ENCODE measurements around the gene GSS. TPM values are rescaled to one million over a fixed set of nuclear protein-coding genes. Genes with fewer than 3 reads are reported as not detected.

GSS gene
- total RNA-seq, 1 experiment from 2014 or later, result 53.5 TPM

DNA sequence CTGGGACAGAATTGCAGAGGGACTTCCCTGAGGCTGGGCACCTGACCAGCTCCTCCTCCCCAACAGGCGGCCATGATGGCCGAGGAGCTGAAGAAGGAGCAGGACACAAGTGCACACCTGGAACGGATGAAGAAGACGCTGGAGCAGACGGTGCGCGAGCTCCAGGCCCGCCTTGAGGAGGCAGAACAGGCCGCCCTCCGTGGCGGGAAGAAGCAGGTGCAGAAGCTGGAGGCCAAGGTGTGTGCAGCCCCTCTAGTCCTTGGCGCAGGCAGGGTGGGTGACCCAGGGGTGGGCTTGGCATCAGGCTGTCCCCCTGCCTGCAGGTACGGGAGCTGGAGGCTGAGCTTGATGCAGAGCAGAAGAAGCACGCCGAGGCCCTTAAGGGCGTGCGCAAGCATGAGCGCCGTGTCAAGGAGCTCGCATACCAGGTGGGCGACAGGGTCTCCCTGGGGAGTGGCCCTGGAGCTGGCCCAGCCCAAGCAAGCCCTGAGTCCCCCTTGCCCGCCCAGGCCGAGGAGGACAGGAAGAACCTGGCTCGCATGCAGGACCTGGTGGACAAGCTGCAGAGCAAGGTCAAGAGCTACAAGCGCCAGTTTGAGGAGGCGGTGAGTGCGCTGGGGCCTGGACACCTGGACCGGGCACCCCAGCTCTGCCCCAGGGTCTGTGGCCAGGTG, 45.5 kb upstream of the GSS start:
- Histone ChIP-seq H3K4me1 (ENCODE audit: insufficient read depth, low read length, poor library complexity, severe bottlenecking) (no peaks in the 10 kb centered on the region), H3K4me3 (ENCODE audit: low read depth, low read length, poor library complexity, severe bottlenecking) (no peak overlapping the region), H3K9me3 (ENCODE audit: low read depth, low read length, poor library complexity, severe bottlenecking) (no peaks in the 10 kb centered on the region), H3K27ac (ENCODE audit: low read depth, low read length, poor library complexity, severe bottlenecking) (no peak overlapping the region), H3K27me3 (replicated peaks; ENCODE audit: insufficient read depth, low read depth, low read length, poor library complexity) (no peaks in the 10 kb centered on the region), H3K36me3 (ENCODE audit: insufficient read depth, low read length, poor library complexity, severe bottlenecking) (peaks cover 44% of the 10 kb centered on the region)
- TF ChIP-seq, protein P1, sequence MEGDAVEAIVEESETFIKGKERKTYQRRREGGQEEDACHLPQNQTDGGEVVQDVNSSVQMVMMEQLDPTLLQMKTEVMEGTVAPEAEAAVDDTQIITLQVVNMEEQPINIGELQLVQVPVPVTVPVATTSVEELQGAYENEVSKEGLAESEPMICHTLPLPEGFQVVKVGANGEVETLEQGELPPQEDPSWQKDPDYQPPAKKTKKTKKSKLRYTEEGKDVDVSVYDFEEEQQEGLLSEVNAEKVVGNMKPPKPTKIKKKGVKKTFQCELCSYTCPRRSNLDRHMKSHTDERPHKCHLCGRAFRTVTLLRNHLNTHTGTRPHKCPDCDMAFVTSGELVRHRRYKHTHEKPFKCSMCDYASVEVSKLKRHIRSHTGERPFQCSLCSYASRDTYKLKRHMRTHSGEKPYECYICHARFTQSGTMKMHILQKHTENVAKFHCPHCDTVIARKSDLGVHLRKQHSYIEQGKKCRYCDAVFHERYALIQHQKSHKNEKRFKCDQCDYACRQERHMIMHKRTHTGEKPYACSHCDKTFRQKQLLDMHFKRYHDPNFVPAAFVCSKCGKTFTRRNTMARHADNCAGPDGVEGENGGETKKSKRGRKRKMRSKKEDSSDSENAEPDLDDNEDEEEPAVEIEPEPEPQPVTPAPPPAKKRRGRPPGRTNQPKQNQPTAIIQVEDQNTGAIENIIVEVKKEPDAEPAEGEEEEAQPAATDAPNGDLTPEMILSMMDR (conservative IDR thresholded peaks at IDR 0.05; ENCODE audit: low read depth, low read length), result no peak
- no peak for TF ChIP-seq EZH2 (IDR thresholded peaks at IDR 0.05; ENCODE audit: borderline replicate concordance, low read depth, low read length, poor library complexity, severe bottlenecking)
- BruUV-seq (replicated peaks), result no TSS peak
- no peak for DNase-seq (ENCODE audit: low spot score)
- CTCF ChIA-PET, result interaction anchor here (1.1 kb wide), 1 partner anchor 127 kb away, joined by 6 read pairs; no protein-coding TSS in a partner anchor
- intact Hi-C loops (cut with micrococcal nuclease; ENCODE audit: unreplicated experiment), result no loop called here
- POLR2A ChIA-PET (ENCODE audit: low non-redundant PET), result no interaction called here

DNA sequence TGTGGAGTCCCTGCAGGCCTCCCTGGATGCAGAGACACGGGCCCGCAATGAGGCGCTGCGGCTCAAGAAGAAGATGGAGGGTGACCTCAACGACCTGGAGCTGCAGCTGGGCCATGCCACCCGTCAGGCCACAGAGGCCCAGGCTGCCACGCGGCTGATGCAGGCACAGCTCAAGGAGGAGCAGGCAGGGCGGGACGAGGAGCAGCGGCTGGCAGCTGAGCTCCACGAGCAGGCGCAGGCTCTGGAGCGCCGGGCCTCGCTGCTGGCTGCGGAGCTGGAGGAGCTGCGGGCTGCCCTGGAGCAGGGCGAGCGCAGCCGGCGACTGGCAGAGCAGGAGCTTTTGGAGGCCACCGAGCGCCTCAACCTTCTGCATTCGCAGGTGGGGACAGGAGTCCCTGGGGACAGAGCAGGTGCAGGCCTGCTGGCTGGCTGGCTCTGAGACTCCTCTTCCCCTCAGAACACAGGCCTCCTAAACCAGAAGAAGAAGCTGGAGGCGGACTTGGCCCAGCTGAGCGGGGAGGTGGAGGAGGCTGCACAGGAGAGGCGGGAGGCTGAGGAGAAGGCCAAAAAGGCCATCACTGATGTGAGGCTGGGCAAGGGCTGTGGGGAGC, 44.8 kb upstream of the GSS start:
- no peak for DNase-seq (ENCODE audit: low spot score)
- H3K27ac ChIP-seq (ENCODE audit: low read depth, low read length, poor library complexity, severe bottlenecking), result no peak overlapping the region
- no peak overlapping the region for H3K4me3 ChIP-seq (ENCODE audit: low read depth, low read length, poor library complexity, severe bottlenecking)
- no peaks in the 10 kb centered on the region for H3K9me3 ChIP-seq (ENCODE audit: low read depth, low read length, poor library complexity, severe bottlenecking)
- ChIA-PET CTCF (no interaction called here), POLR2A (ENCODE audit: low non-redundant PET) (no interaction called here)
- no peaks in the 10 kb centered on the region for H3K4me1 ChIP-seq (ENCODE audit: insufficient read depth, low read length, poor library complexity, severe bottlenecking)
- intact Hi-C loops (cut with micrococcal nuclease; ENCODE audit: unreplicated experiment), result no loop called here
- BruUV-seq (replicated peaks), result no TSS peak
- TF ChIP-seq, protein P1 (conservative IDR thresholded peaks at IDR 0.05; ENCODE audit: low read depth, low read length), result no peak
- no peak for TF ChIP-seq EZH2 (IDR thresholded peaks at IDR 0.05; ENCODE audit: borderline replicate concordance, low read depth, low read length, poor library complexity, severe bottlenecking)
- H3K36me3 ChIP-seq (ENCODE audit: insufficient read depth, low read length, poor library complexity, severe bottlenecking), result peaks cover 43% of the 10 kb centered on the region
- no peaks in the 10 kb centered on the region for H3K27me3 ChIP-seq (replicated peaks; ENCODE audit: insufficient read depth, low read depth, low read length, poor library complexity)

DNA sequence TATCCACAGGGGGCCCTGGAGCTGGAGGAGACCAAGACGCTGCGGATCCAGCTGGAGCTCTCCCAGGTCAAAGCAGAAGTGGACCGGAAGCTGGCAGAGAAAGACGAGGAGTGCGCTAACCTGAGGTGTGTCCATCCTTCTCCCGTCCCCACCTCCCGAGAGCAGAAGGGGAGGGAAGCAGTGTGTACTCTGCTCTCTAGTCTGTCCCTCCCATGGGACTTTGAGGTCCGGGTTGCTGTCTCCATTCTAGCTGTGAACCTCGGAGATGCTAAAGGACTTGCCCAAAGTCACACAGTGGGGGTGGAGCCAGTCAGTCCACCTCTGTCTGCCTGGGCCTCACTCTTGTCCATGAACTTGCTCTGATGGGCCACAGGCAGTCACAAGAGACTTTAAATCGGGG, 44.2 kb upstream of the GSS start:
- intact Hi-C loops (cut with micrococcal nuclease; ENCODE audit: unreplicated experiment), result no loop called here
- POLR2A ChIA-PET (ENCODE audit: low non-redundant PET), result no interaction called here
- CTCF ChIA-PET, result no interaction called here
- Histone ChIP-seq H3K4me3 (ENCODE audit: low read depth, low read length, poor library complexity, severe bottlenecking) (no peak overlapping the region), H3K4me1 (ENCODE audit: insufficient read depth, low read length, poor library complexity, severe bottlenecking) (no peaks in the 10 kb centered on the region), H3K36me3 (ENCODE audit: insufficient read depth, low read length, poor library complexity, severe bottlenecking) (peaks cover 38% of the 10 kb centered on the region), H3K27ac (ENCODE audit: low read depth, low read length, poor library complexity, severe bottlenecking) (no peak overlapping the region), H3K9me3 (ENCODE audit: low read depth, low read length, poor library complexity, severe bottlenecking) (no peaks in the 10 kb centered on the region), H3K27me3 (replicated peaks; ENCODE audit: insufficient read depth, low read depth, low read length, poor library complexity) (no peaks in the 10 kb centered on the region)
- TF ChIP-seq, protein P1 (conservative IDR thresholded peaks at IDR 0.05; ENCODE audit: low read depth, low read length), result no peak
- TF ChIP-seq EZH2 (IDR thresholded peaks at IDR 0.05; ENCODE audit: borderline replicate concordance, low read depth, low read length, poor library complexity, severe bottlenecking), result no peak
- no TSS peak for BruUV-seq (replicated peaks)
- no peak for DNase-seq (ENCODE audit: low spot score)

Data from A673 (cell line).